Caco-2 (cell line): ENCODE data around the gene ZFP36. TPM values are rescaled to one million over a fixed set of nuclear protein-coding genes. Genes with fewer than 3 reads are reported as not detected.

Source experiments
- BruUV-seq: library from RNA; stranded (reverse); fragments of 400-500 nt; replicated peaks from 2 replicates; lab custom pipeline; 2021; lab: Mats Ljungman, UMichigan
- CTCF ChIA-PET: fragments of 300-600 bp; sonication (Branson Sonifier 250); formaldehyde crosslinking; loops from one replicate; lab custom pipeline; 2022; ENCODE audit warnings: antibody characterized with exemption; lab: Charles Lee
- POLR2A ChIA-PET: fragments of 300-600 bp; sonication (Branson Sonifier 250); formaldehyde crosslinking; loops from one replicate; lab custom pipeline; 2022; ENCODE audit warnings: antibody characterized with exemption; lab: Charles Lee
- DNase-seq, 2 experiments: peaks; one replicate each; pipeline versions ENCODE4 v3.0.0 to v3.0.0-alpha.2; 2020 to 2022
- H3K27me3 ChIP-seq: replicated peaks from 2 replicates; pipeline ENCODE4 v1.6.0; 2011; ENCODE audit warnings: low read length; ENCODE audit not compliant: control insufficient read depth, insufficient read depth
- H3K36me3 ChIP-seq: 2 replicates; pipeline ENCODE4 v1.5.1; 2011; ENCODE audit warnings: low read length; ENCODE audit not compliant: control insufficient read depth, insufficient read depth
- H3K4me1 ChIP-seq: fragments of 250-450 bp; sonication (Bioruptor Pico); 2 replicates; pipeline ENCODE4 v1.5.1; 2020; ENCODE audit warnings: mild to moderate bottlenecking
- H3K4me3 ChIP-seq: 2 replicates; pipeline ENCODE4 v1.5.1; 2011; ENCODE audit warnings: low read depth, mild to moderate bottlenecking, control low read depth, low read length
- H3K9me3 ChIP-seq: fragments of 250-450 bp; sonication (Bioruptor Pico); 2 replicates; pipeline ENCODE4 v1.5.1; 2020; ENCODE audit warnings: mild to moderate bottlenecking, moderate library complexity
- H3K27ac Mint-ChIP-seq: one replicate; pipeline ENCODE4 v1.8.0; 2022; ENCODE audit warnings: mixed read lengths; ENCODE audit not compliant: unreplicated experiment
- H3K27me3 Mint-ChIP-seq: one replicate; pipeline ENCODE4 v1.8.0; 2022; ENCODE audit warnings: mixed read lengths; ENCODE audit not compliant: insufficient read depth, unreplicated experiment
- H3K36me3 Mint-ChIP-seq: one replicate; pipeline ENCODE4 v1.8.0; 2022; ENCODE audit warnings: mild to moderate bottlenecking, mixed read lengths; ENCODE audit not compliant: insufficient read depth, unreplicated experiment
- H3K4me1 Mint-ChIP-seq: one replicate; pipeline ENCODE4 v1.8.0; 2022; ENCODE audit warnings: low read depth, mixed read lengths; ENCODE audit not compliant: unreplicated experiment
- H3K4me3 Mint-ChIP-seq: one replicate; pipeline ENCODE4 v1.8.0; 2022; ENCODE audit warnings: mild to moderate bottlenecking, moderate library complexity, mixed read lengths; ENCODE audit not compliant: unreplicated experiment
- H3K9me3 Mint-ChIP-seq: one replicate; pipeline ENCODE4 v1.8.0; 2022; ENCODE audit warnings: mixed read lengths; ENCODE audit not compliant: unreplicated experiment
- intact Hi-C: fragments of 100-400 bp; cut with micrococcal nuclease; formaldehyde crosslinking; loops from one replicate; pipeline ENCODE4 v1.10.0; 2022; ENCODE audit not compliant: unreplicated experiment
- total RNA-seq: library from RNA; stranded (reverse); gene quantifications from 2 replicates; pipeline ENCODE4 v1.2.3, GENCODE V29; 2022
- TF ChIP-seq, protein P1 (sequence below), 2 experiments: fragments of 200-600 bp in 1 of 2; IDR thresholded peaks; 1 replicate in 1 of 2; 2 replicates in 1 of 2; pipeline versions ENCODE4 v1.5.1 to v1.8.0; 2011 to 2022; ENCODE audit warnings: antibody characterized with exemption in 1 of 2, control low read depth in 1 of 2, inconsistent platforms in 1 of 2, low read depth in 1 of 2, low read length in 1 of 2, mild to moderate bottlenecking in 1 of 2, moderate library complexity in 1 of 2; ENCODE audit not compliant: insufficient read depth in 1 of 2, severe bottlenecking in 1 of 2, unreplicated experiment in 1 of 2

Gene ZFP36
- total RNA-seq, 1 experiment from 2014 or later, result 25.8 TPM

DNA sequence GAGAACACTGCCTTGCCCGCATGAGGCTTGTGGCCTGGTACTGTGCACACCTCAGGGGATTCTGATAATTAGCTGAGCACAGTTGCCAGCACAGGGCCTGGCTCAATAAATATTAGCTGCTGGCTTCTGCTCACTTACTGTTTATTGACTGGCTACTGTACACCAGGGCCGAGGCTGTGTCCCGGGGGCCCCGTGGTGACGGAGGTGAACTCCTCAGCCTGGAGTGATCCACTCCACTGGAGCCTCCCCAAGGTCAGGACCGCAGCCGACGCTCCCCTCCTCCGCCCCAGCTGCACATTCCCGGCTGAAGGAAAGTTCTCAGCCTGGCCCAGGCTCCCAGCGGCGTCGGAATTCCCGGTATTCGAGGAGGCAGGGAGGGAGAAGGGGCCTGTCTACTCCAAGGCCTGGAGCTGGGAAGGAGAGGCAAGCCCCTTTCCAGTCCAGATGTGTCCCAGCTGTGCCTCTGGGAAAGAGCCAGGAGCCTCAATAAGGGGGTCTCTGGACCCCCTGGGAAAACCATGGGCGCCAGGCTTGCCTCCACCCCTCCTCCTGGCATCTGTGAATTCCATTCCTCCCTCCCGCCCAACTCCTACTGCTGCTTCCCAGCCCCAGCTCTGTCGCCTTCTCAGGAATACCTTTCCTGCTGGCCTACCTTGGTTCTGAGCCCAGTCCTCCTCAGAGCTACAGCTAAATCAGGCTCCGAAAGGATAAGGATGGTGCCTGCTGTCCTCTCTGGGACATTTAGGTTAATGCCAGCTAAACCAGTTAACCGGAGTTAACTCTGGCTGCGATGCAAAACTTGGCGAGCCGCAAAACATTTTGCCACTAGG, 21.9 kb downstream of the ZFP36 start:
- intact Hi-C loops, result loop anchor here (1.0 kb wide), 1 partner anchor 16 kb away; the partner anchor contains the start of gene PLEKHG2
- H3K4me1 ChIP-seq, result peaks cover 27% of the 10 kb centered on the region
- Mint-ChIP-seq H3K4me1 (no peaks in the 10 kb centered on the region), H3K27me3 (no peaks in the 10 kb centered on the region), H3K27ac (peak overlapping the region; percentile 79), H3K36me3 (peaks cover 64% of the 10 kb centered on the region), H3K4me3 (peak overlapping the region; percentile 51), H3K9me3 (no peaks in the 10 kb centered on the region)
- peaks cover 12% of the 10 kb centered on the region for H3K36me3 ChIP-seq
- ChIA-PET POLR2A (interaction anchor here (0.5 to 1.9 kb wide), 6 partner anchors 7 to 86 kb away, joined by 3 to 34 read pairs (median 5); partner anchors contain the start of genes RPS16, SAMD4B and ZFP36), CTCF (interaction anchor here (0.6 to 1.7 kb wide), 6 partner anchors 12 to 920 kb away, joined by 3 to 9 read pairs (median 5); partner anchors contain the start of genes C19orf47 and PLD3)
- peak; percentile 79 to 90 for DNase-seq
- H3K27me3 ChIP-seq, result no peaks in the 10 kb centered on the region
- no peaks in the 10 kb centered on the region for H3K9me3 ChIP-seq
- BruUV-seq, result no TSS peak
- TF ChIP-seq, protein P1, sequence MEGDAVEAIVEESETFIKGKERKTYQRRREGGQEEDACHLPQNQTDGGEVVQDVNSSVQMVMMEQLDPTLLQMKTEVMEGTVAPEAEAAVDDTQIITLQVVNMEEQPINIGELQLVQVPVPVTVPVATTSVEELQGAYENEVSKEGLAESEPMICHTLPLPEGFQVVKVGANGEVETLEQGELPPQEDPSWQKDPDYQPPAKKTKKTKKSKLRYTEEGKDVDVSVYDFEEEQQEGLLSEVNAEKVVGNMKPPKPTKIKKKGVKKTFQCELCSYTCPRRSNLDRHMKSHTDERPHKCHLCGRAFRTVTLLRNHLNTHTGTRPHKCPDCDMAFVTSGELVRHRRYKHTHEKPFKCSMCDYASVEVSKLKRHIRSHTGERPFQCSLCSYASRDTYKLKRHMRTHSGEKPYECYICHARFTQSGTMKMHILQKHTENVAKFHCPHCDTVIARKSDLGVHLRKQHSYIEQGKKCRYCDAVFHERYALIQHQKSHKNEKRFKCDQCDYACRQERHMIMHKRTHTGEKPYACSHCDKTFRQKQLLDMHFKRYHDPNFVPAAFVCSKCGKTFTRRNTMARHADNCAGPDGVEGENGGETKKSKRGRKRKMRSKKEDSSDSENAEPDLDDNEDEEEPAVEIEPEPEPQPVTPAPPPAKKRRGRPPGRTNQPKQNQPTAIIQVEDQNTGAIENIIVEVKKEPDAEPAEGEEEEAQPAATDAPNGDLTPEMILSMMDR (IDR thresholded peaks at IDR 0.05; ENCODE audit: insufficient read depth in 1 of 2, low read depth in 1 of 2, low read length in 1 of 2, severe bottlenecking in 1 of 2, unreplicated experiment in 1 of 2), result no peak
- no peak overlapping the region for H3K4me3 ChIP-seq

DNA sequence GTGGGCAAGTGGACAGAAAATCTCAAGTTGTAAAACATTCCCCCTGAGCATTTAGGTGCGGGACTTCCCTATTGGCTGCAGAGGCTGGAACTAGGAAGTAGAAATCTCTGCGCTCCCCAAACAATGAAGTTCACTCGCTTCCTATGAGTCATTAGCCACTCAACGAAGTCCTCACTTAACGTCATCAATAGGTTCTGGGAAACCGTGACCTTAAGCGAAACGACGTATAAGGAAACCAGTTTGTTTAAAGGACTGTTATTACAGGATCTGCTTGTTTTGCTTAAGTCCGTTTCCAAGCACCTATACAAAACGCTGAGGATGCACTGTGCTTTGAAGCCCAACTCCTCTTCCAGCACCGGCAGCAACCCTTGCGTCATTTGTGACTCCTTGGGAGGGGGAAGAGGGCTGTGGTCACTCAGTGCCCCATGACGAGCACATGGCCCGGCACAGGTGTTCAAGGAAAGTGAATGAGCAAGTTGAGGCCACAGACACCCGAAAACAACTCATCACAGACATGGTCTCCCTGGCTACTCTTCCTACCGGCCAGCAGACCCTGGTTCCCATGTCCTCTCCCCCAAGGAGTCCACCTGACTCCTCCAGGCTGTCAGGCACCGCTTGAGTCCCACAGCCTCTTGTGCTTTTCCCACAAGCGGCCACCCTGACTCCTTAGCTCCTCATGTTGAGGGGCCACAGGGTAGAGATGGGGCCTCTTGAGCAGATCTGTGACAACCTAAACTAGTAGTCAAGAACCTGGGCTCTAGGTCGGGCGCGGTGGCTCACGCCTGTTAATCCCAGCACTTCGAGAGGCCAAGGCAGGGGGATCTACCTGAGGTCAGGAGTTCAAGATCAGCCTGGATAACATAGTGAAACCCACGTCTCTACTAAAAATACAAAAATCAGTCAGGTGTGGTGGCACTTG, 24.3 kb downstream of the ZFP36 start:
- H3K4me3 Mint-ChIP-seq, result no peak overlapping the region
- Histone ChIP-seq H3K36me3 (peaks cover 7% of the 10 kb centered on the region), H3K4me1 (peaks cover 38% of the 10 kb centered on the region), H3K4me3 (no peak overlapping the region), H3K27me3 (no peaks in the 10 kb centered on the region), H3K9me3 (no peaks in the 10 kb centered on the region)
- peak; percentile 56 to 69 for DNase-seq
- H3K36me3 Mint-ChIP-seq, result peaks cover 78% of the 10 kb centered on the region
- ChIA-PET CTCF (interaction anchor here (1.0 kb wide), 1 partner anchor 33 kb away, joined by 3 read pairs; no protein-coding TSS in a partner anchor), POLR2A (interaction anchor here (0.9 kb wide), 1 partner anchor 14 kb away, joined by 4 read pairs; the partner anchor contains the start of gene SUPT5H)
- no peaks in the 10 kb centered on the region for H3K27me3 Mint-ChIP-seq
- TF ChIP-seq, protein P1 (IDR thresholded peaks at IDR 0.05; ENCODE audit: insufficient read depth in 1 of 2, low read depth in 1 of 2, low read length in 1 of 2, severe bottlenecking in 1 of 2, unreplicated experiment in 1 of 2), result no peak
- no peaks in the 10 kb centered on the region for H3K9me3 Mint-ChIP-seq
- H3K27ac Mint-ChIP-seq, result peak overlapping the region; percentile 84
- peaks cover 7% of the 10 kb centered on the region for H3K4me1 Mint-ChIP-seq
- BruUV-seq, result no TSS peak
- intact Hi-C loops, result no loop called here

DNA sequence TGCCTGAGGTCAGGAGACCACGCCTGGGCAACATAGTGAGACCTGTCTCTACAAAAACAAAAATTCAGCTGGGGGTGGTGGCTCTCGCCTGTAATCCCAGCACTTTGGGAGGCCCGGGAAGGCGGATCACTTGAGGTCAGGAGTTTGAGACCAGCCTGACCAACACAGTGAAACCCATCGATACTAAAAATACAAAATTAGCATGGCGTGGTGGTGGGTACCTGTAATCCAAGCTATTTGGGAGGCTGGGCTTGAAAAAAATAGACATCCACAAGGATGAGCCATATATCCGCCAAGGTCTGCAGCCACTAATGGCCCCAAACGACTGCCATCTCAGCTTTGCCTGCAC, 26.0 kb downstream of the ZFP36 start:
- TF ChIP-seq, protein P1 (IDR thresholded peaks at IDR 0.05; ENCODE audit: insufficient read depth in 1 of 2, low read depth in 1 of 2, low read length in 1 of 2, severe bottlenecking in 1 of 2, unreplicated experiment in 1 of 2), result no peak
- no peaks in the 10 kb centered on the region for H3K27me3 ChIP-seq
- no peaks in the 10 kb centered on the region for H3K9me3 Mint-ChIP-seq
- H3K27me3 Mint-ChIP-seq, result no peaks in the 10 kb centered on the region
- H3K36me3 ChIP-seq, result peaks cover 7% of the 10 kb centered on the region
- no peak overlapping the region for H3K4me3 ChIP-seq
- H3K4me3 Mint-ChIP-seq, result no peak overlapping the region
- no peak overlapping the region for H3K27ac Mint-ChIP-seq
- peaks cover 33% of the 10 kb centered on the region for H3K4me1 ChIP-seq
- H3K4me1 Mint-ChIP-seq, result peaks cover 18% of the 10 kb centered on the region
- no peaks in the 10 kb centered on the region for H3K9me3 ChIP-seq
- H3K36me3 Mint-ChIP-seq, result peaks cover 85% of the 10 kb centered on the region
- CTCF ChIA-PET, result no interaction called here
- DNase-seq, result no peak
- POLR2A ChIA-PET, result interaction anchor here (0.6 to 1.1 kb wide), 4 partner anchors 15 to 70 kb away, joined by 3 read pairs; partner anchors contain the start of gene PLEKHG2
- no TSS peak for BruUV-seq
- intact Hi-C loops, result no loop called here
